Activated B cell treated with CpG ODN at 0.5 μM for 24 hours (primary cell): Measurements from ENCODE around the gene NUCKS1. TPM values are rescaled to one million over a fixed set of nuclear protein-coding genes. Genes with fewer than 3 reads are reported as not detected.

Experiments used
- ATAC-seq: fragments of 200-7000 bp; cut with Tn5 transposase; one replicate; pipeline ENCODE4 v1.10.0; 2021; ENCODE audit warnings: low read depth, mild to moderate bottlenecking, moderate library complexity
- CTCF ChIA-PET: fragments of 350-600 bp; sonication (Branson Sonifier 250); formaldehyde crosslinking; loops from one replicate; lab custom pipeline; 2021; ENCODE audit warnings: antibody characterized with exemption; lab: Charles Lee
- POLR2A ChIA-PET: fragments of 350-600 bp; sonication (Branson Sonifier 250); formaldehyde crosslinking; loops from one replicate; lab custom pipeline; 2021; ENCODE audit warnings: antibody characterized with exemption; lab: Charles Lee
- DNase-seq: peaks from one replicate; pipeline ENCODE4 v3.0.0; 2022
- H3K27ac Mint-ChIP-seq: one replicate; pipeline ENCODE4 v1.8.0; 2020; ENCODE audit warnings: mixed read lengths
- H3K27me3 Mint-ChIP-seq: one replicate; pipeline ENCODE4 v1.8.0; 2021; ENCODE audit warnings: mixed read lengths
- H3K36me3 Mint-ChIP-seq: one replicate; pipeline ENCODE4 v1.8.0; 2021; ENCODE audit warnings: low read depth, mixed read lengths
- H3K4me1 Mint-ChIP-seq: one replicate; pipeline ENCODE4 v1.8.0; 2021; ENCODE audit warnings: mixed read lengths
- H3K4me3 Mint-ChIP-seq: one replicate; pipeline ENCODE4 v1.8.0; 2020; ENCODE audit warnings: mild to moderate bottlenecking, mixed read lengths
- H3K9me3 Mint-ChIP-seq: one replicate; pipeline ENCODE4 v1.8.0; 2020; ENCODE audit warnings: mixed read lengths
- intact Hi-C: fragments of 100-400 bp; cut with micrococcal nuclease; formaldehyde crosslinking; loops from one replicate; pipeline ENCODE4 v1.15.1; 2024
- total RNA-seq: library from RNA; stranded (reverse); gene quantifications from 2 replicates; pipeline ENCODE4 v1.2.3, GENCODE V29; 2022
- TF ChIP-seq, protein P1 (sequence below): fragments of 200-600 bp; IDR thresholded peaks from one replicate; pipeline ENCODE4 v1.8.0; 2022; ENCODE audit warnings: antibody characterized with exemption, mild to moderate bottlenecking

The NUCKS1 gene
- total RNA-seq, 1 donor from 2014 or later, result 113 TPM

DNA sequence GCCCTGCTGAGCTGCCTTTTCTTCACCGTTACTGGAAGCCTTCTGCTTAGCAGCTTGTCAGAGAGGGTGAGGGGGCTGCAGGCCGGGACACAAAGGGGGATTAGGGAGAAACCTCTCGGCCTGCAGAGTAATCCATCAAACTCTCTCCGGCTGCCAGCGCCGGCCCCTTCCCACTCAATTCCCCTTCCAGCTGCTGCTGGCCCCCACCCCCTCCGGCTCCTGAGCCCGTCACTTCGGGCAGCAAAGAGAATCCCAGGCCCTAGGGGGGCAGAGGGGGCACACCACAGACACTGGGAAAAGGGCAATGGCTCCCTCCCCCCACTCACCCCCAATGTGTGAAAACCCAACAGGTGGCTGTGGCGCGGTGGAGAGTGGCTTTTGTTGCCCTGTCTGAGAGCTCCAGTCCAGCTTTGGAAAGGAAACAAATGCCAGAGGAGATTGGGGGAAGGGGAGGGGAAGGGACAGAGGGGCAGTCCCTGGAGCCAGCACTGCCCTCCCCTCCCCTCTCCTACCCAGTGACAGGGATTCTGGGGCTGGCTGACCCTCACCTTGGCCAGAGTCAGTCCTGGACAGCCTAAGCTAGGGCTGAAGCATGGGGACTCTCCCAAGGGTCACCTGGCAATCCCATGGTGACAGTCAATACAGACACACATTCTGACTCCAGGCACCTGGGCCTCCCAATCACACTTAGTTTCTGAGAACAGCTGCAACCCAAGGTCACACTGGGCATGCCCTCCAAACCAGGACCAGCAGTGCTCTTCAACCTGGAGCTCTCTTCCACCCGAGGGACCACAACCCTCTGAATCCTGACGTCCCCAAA is 79.2 kb downstream of the NUCKS1 start:
- peak overlapping the region; percentile 65 for H3K27ac Mint-ChIP-seq

DNA sequence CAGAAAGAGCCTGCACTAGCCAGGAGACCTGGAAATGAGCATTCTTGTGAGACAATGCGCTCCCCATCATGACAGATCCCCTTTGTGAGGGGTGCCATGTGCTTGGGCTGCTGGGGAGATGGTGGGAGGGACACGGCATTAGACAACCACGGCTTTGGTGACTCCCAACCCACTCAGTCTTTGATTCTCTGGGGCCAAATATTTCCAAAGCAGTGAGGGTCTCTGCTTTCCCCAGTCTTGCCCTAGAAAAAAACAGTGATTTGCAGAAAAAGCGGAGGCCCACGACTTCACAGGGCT is 79.9 kb downstream of the NUCKS1 start:
- H3K4me1 Mint-ChIP-seq, result peaks cover 76% of the 10 kb centered on the region
- no peaks in the 10 kb centered on the region for H3K36me3 Mint-ChIP-seq
- POLR2A ChIA-PET, result interaction anchor here (0.6 to 4.9 kb wide), 11 partner anchors 10 to 356 kb away, joined by 3 to 62 read pairs (median 18); partner anchors contain the start of genes ELK4, NUCKS1, RAB29 and SLC45A3
- TF ChIP-seq, protein P1, sequence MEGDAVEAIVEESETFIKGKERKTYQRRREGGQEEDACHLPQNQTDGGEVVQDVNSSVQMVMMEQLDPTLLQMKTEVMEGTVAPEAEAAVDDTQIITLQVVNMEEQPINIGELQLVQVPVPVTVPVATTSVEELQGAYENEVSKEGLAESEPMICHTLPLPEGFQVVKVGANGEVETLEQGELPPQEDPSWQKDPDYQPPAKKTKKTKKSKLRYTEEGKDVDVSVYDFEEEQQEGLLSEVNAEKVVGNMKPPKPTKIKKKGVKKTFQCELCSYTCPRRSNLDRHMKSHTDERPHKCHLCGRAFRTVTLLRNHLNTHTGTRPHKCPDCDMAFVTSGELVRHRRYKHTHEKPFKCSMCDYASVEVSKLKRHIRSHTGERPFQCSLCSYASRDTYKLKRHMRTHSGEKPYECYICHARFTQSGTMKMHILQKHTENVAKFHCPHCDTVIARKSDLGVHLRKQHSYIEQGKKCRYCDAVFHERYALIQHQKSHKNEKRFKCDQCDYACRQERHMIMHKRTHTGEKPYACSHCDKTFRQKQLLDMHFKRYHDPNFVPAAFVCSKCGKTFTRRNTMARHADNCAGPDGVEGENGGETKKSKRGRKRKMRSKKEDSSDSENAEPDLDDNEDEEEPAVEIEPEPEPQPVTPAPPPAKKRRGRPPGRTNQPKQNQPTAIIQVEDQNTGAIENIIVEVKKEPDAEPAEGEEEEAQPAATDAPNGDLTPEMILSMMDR, result no peak
- CTCF ChIA-PET, result interaction anchor here (2.1 to 18.8 kb wide), 5 partner anchors 8 to 105 kb away, joined by 7 to 628 read pairs (median 9); partner anchors contain the start of genes RAB29 and SLC45A3
- intact Hi-C loops, result no loop called here
- no peaks in the 10 kb centered on the region for H3K9me3 Mint-ChIP-seq
- ATAC-seq, result no peak
- no peak for DNase-seq
- H3K4me3 Mint-ChIP-seq, result peak overlapping the region; percentile 80
- no peaks in the 10 kb centered on the region for H3K27me3 Mint-ChIP-seq
- peak overlapping the region; percentile 93 for H3K27ac Mint-ChIP-seq

More for the DNA sequence above, 79.2 kb downstream of the NUCKS1 start:
- Mint-ChIP-seq H3K36me3 (no peaks in the 10 kb centered on the region), H3K27me3 (no peaks in the 10 kb centered on the region), H3K4me1 (peaks cover 69% of the 10 kb centered on the region), H3K4me3 (peak overlapping the region; percentile 7), H3K9me3 (no peaks in the 10 kb centered on the region)
- intact Hi-C loops, result no loop called here
- DNase-seq (no peak), ATAC-seq (no peak)
- TF ChIP-seq, protein P1, result no peak
- POLR2A ChIA-PET, result interaction anchor here (0.9 to 4.9 kb wide), 8 partner anchors 9 to 357 kb away, joined by 3 to 62 read pairs (median 23); partner anchors contain the start of genes ELK4, NUCKS1, RAB29 and SLC45A3
- CTCF ChIA-PET, result interaction anchor here (0.6 to 18.8 kb wide), 5 partner anchors 12 to 306 kb away, joined by 3 to 628 read pairs (median 7); partner anchors contain the start of gene RAB29

GRCh38 chr1:205669341-205670149 is 80.4 kb downstream of the NUCKS1 start:
- Mint-ChIP-seq H3K27me3 (no peaks in the 10 kb centered on the region), H3K36me3 (no peaks in the 10 kb centered on the region), H3K27ac (peak overlapping the region; percentile 93), H3K4me3 (peak overlapping the region; percentile 80), H3K9me3 (no peaks in the 10 kb centered on the region), H3K4me1 (peaks cover 81% of the 10 kb centered on the region)
- TF ChIP-seq, protein P1, result no peak
- ChIA-PET POLR2A (interaction anchor here (0.6 to 4.9 kb wide), 17 partner anchors 10 to 356 kb away, joined by 3 to 62 read pairs (median 5); partner anchors contain the start of genes ELK4, NUCKS1, RAB29 and SLC45A3), CTCF (interaction anchor here (1.4 to 18.8 kb wide), 9 partner anchors 8 to 308 kb away, joined by 4 to 628 read pairs (median 8); partner anchors contain the start of genes RAB29 and SLC45A3)
- DNase-seq, result peak; percentile 65
- intact Hi-C loops, result loop anchor here (1.0 to 10.0 kb wide), 7 partner anchors 10 to 1155 kb away; partner anchors contain the start of gene RAB29
- ATAC-seq, result peak; percentile 57

- H3K36me3 Mint-ChIP-seq, result no peaks in the 10 kb centered on the region
- intact Hi-C loops, result loop anchor here (1.0 to 10.0 kb wide), 7 partner anchors 10 to 1156 kb away; partner anchors contain the start of gene RAB29
- DNase-seq (no peak), ATAC-seq (peak; percentile 68)
- H3K27ac Mint-ChIP-seq, result peak overlapping the region; percentile 93
- TF ChIP-seq, protein P1, result no peak
- no peaks in the 10 kb centered on the region for H3K27me3 Mint-ChIP-seq
- peak overlapping the region; percentile 80 for H3K4me3 Mint-ChIP-seq
- ChIA-PET POLR2A (interaction anchor here (0.5 to 4.9 kb wide), 14 partner anchors 10 to 355 kb away, joined by 3 to 62 read pairs (median 5); partner anchors contain the start of genes ELK4, NUCKS1, RAB29 and SLC45A3), CTCF (interaction anchor here (1.4 to 18.8 kb wide), 9 partner anchors 9 to 308 kb away, joined by 4 to 628 read pairs (median 8); partner anchors contain the start of genes RAB29 and SLC45A3)
- H3K4me1 Mint-ChIP-seq, result peaks cover 87% of the 10 kb centered on the region
- no peaks in the 10 kb centered on the region for H3K9me3 Mint-ChIP-seq
These were observed 81.0 kb downstream of the NUCKS1 start for GRCh38 chr1:205668951-205669340.
